ENCODE data around the gene EFCAB5.
"Not testable (repeated sequence)": the region's sequence is repeated elsewhere in the genome, so short reads cannot be mapped to it uniquely, and the experiment has no call there.

The EFCAB5 gene

DNA sequence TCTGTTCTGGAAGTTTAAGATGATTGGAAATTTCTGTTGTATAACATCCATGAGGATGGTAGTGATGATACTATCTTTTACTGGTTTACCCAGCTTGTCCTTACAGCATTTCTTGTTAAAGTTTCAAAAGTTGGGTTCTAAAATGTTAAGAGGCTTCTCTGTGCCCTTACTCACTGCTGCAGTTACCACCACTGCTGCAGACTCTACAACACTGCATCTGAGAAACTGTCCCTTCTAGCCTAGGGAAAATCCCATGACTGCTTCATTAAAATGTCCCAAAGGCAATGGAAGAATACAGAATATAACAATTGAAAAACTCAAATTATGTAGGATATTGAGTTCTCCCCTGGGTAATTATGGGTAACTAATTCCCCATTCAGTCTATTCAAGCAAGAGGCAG, 171.4 kb downstream of the EFCAB5 start:
- Histone ChIP-seq H3K4me3 (ENCODE audit: low read length) (no peak overlapping the region), H3K9me3 (replicated peaks; ENCODE audit: low read length) (no peaks in the 10 kb centered on the region), H3K4me1 (ENCODE audit: control insufficient read depth, insufficient read depth, low read length) (peaks cover 4% of the 10 kb centered on the region), H3K4me2 (ENCODE audit: low read length) (no peak overlapping the region), H3K9ac (ENCODE audit: low read depth, low read length) (no peak overlapping the region), H3K36me3 (ENCODE audit: insufficient read depth, low read length) (no peaks in the 10 kb centered on the region), H3K27me3 (ENCODE audit: control insufficient read depth, insufficient read depth, low read length) (no peaks in the 10 kb centered on the region)

- Histone ChIP-seq H3K4me1 (ENCODE audit: control insufficient read depth, insufficient read depth, low read length) (peaks cover 8% of the 10 kb centered on the region), H3K27me3 (ENCODE audit: control insufficient read depth, insufficient read depth, low read length) (no peaks in the 10 kb centered on the region), H3K4me3 (ENCODE audit: low read length) (no peak overlapping the region), H3K4me2 (ENCODE audit: low read length) (no peak overlapping the region), H3K36me3 (ENCODE audit: insufficient read depth, low read length) (no peaks in the 10 kb centered on the region), H3K9me3 (replicated peaks; ENCODE audit: low read length) (no peaks in the 10 kb centered on the region), H3K9ac (ENCODE audit: low read depth, low read length) (no peak overlapping the region)
These were observed 171.8 kb downstream of the EFCAB5 start for GRCh38 chr17:30113213-30113612.

GRCh38 chr17:30116345-30116660, 174.9 kb downstream of the EFCAB5 start:
- Histone ChIP-seq H3K36me3 (ENCODE audit: insufficient read depth, low read length) (peaks cover 14% of the 10 kb centered on the region), H3K4me3 (ENCODE audit: low read length) (peak overlapping the region; percentile 87), H3K4me1 (ENCODE audit: control insufficient read depth, insufficient read depth, low read length) (peaks cover 12% of the 10 kb centered on the region)

DNA sequence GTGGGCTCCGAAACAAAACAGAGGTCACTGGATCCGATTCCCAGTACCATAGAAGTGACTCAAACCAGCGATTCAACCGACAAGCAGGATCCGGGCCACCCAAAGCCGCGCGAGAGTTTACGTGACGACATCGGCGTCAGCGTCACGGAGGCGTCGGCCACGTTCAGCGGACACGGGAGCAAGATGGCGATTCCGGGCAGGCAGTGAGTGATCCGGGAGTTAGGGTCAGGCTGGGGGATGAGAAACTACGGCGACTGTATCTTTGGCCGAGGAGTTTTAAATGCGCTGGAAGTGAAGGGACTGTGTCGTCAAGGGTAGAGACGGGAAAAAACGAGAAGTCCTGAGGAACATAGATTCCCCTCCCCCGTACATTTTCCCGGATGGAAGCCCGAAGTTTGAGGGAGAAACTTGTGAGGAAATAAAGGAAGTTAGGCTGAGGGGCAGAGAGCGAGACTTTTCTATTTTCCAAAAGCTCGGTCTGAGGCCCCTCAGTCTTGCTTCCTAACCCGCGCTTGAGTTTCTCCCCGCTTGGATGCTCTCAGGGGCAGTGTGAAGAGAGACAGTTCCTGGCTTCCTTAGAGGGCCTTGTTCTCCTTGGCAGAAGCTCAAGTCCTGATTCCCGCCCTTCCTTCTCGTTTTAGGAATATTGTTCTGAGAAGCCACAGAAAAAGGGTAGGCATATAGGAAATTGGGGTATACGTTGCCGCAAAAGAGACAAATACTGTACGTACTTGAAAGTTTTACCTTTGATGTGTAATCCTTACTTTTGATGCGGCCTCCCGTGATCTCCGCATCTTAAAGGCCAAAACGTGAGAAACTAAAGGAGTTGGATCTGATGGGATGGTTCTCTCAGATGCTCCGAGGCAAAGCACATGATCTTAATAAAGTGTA, 175.5 kb downstream of the EFCAB5 start, which contains the start of gene NSRP1:
TSS of gene NSRP1 (plus strand) at position 156 of the 891 bp plus-strand sequence. CDS start at position 184, 28 bp downstream.
- Histone ChIP-seq H3K9me3 (replicated peaks; ENCODE audit: low read length) (no peaks in the 10 kb centered on the region), H3K4me2 (ENCODE audit: low read length) (peak within 1 kb of the TSS; percentile 89), H3K4me3 (ENCODE audit: low read length) (peak within 1 kb of the TSS; percentile 87), H3K27me3 (ENCODE audit: control insufficient read depth, insufficient read depth, low read length) (no peaks in the 10 kb centered on the region), H3K36me3 (ENCODE audit: insufficient read depth, low read length) (peaks cover 17% of the 10 kb centered on the region), H3K9ac (ENCODE audit: low read depth, low read length) (peak within 1 kb of the TSS; percentile 99), H3K4me1 (ENCODE audit: control insufficient read depth, insufficient read depth, low read length) (peaks cover 12% of the 10 kb centered on the region)

More at GRCh38 chr17:30116345-30116660, 174.9 kb downstream of the EFCAB5 start:
- Histone ChIP-seq H3K4me2 (ENCODE audit: low read length) (peak overlapping the region; percentile 89), H3K27me3 (ENCODE audit: control insufficient read depth, insufficient read depth, low read length) (no peaks in the 10 kb centered on the region), H3K9ac (ENCODE audit: low read depth, low read length) (peak overlapping the region; percentile 99), H3K9me3 (replicated peaks; ENCODE audit: low read length) (no peaks in the 10 kb centered on the region)

DNA sequence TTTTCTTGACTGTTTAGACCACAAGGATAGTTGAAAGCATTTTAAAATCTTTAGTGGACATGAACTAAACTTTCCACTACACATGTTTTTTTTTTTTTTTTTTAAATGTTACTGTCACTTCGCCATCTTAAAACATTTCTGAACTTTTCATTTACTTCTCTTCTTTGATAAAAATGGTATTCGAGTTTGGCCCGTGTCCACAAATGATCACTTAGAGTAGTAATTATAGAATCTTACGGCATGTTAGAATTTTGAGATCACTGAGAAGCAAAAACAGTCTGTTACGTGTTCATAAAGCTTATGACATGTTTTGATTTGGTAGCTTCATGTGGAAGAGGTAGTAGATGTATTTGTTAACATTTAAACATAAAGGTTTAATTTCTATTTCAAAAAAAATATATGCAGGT, 176.2 kb downstream of the EFCAB5 start:
- peak overlapping the region; percentile 87 for H3K4me3 ChIP-seq (ENCODE audit: low read length)
- peak overlapping the region; percentile 99 for H3K9ac ChIP-seq (ENCODE audit: low read depth, low read length)
- no peaks in the 10 kb centered on the region for H3K27me3 ChIP-seq (ENCODE audit: control insufficient read depth, insufficient read depth, low read length)
- no peaks in the 10 kb centered on the region for H3K9me3 ChIP-seq (replicated peaks; ENCODE audit: low read length)
- H3K36me3 ChIP-seq (ENCODE audit: insufficient read depth, low read length), result peaks cover 22% of the 10 kb centered on the region
- H3K4me2 ChIP-seq (ENCODE audit: low read length), result peak overlapping the region; percentile 89
- peaks cover 12% of the 10 kb centered on the region for H3K4me1 ChIP-seq (ENCODE audit: control insufficient read depth, insufficient read depth, low read length)

DNA sequence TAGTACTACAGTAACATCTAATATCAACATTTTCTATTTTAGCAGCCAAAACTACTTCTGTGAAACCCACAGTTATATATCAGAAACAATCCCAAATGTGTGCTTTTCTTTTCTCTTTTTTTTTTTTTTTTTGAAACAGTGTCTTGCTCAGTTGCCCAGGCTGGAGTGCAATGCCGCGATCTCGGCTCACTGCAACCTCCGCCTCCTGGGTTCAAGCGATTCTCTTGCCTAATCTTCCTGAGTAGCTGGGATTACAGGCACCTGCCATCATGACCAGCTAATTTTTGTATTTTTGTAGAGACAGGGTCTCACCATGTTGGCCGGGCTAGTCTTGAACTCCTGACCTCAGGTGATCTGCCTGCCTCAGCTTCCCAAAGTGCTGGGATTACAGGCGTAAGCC, 177.2 kb downstream of the EFCAB5 start:
- H3K27me3 ChIP-seq (ENCODE audit: control insufficient read depth, insufficient read depth, low read length); H3K9me3 ChIP-seq (replicated peaks; ENCODE audit: low read length); H3K9ac ChIP-seq (ENCODE audit: low read depth, low read length): not testable (repeated sequence)
- Histone ChIP-seq H3K36me3 (ENCODE audit: insufficient read depth, low read length) (peaks cover 23% of the 10 kb centered on the region), H3K4me2 (ENCODE audit: low read length) (peak overlapping the region; percentile 89), H3K4me1 (ENCODE audit: control insufficient read depth, insufficient read depth, low read length) (peaks cover 10% of the 10 kb centered on the region), H3K4me3 (ENCODE audit: low read length) (peak overlapping the region; percentile 87)

- H3K4me3 ChIP-seq (ENCODE audit: low read length), result no peak overlapping the region
- H3K36me3 ChIP-seq (ENCODE audit: insufficient read depth, low read length), result peaks cover 47% of the 10 kb centered on the region
- no peak overlapping the region for H3K9ac ChIP-seq (ENCODE audit: low read depth, low read length)
- H3K27me3 ChIP-seq (ENCODE audit: control insufficient read depth, insufficient read depth, low read length), result no peaks in the 10 kb centered on the region
- H3K4me1 ChIP-seq (ENCODE audit: control insufficient read depth, insufficient read depth, low read length), result no peaks in the 10 kb centered on the region
- H3K4me2 ChIP-seq (ENCODE audit: low read length), result no peak overlapping the region
- H3K9me3 ChIP-seq (replicated peaks; ENCODE audit: low read length), result no peaks in the 10 kb centered on the region
These were observed 182.9 kb downstream of the EFCAB5 start for GRCh38 chr17:30124273-30124796.

GRCh38 chr17:30130121-30130520, 188.7 kb downstream of the EFCAB5 start:
- H3K9me3 ChIP-seq (replicated peaks; ENCODE audit: low read length), result no peaks in the 10 kb centered on the region
- peaks cover 60% of the 10 kb centered on the region for H3K36me3 ChIP-seq (ENCODE audit: insufficient read depth, low read length)
- no peak overlapping the region for H3K9ac ChIP-seq (ENCODE audit: low read depth, low read length)
- no peaks in the 10 kb centered on the region for H3K27me3 ChIP-seq (ENCODE audit: control insufficient read depth, insufficient read depth, low read length)
- H3K4me3 ChIP-seq (ENCODE audit: low read length), result no peak overlapping the region
- no peaks in the 10 kb centered on the region for H3K4me1 ChIP-seq (ENCODE audit: control insufficient read depth, insufficient read depth, low read length)
- no peak overlapping the region for H3K4me2 ChIP-seq (ENCODE audit: low read length)

- Histone ChIP-seq H3K4me1 (ENCODE audit: control insufficient read depth, insufficient read depth, low read length) (no peaks in the 10 kb centered on the region), H3K9ac (ENCODE audit: low read depth, low read length) (no peak overlapping the region), H3K4me3 (ENCODE audit: low read length) (no peak overlapping the region), H3K4me2 (ENCODE audit: low read length) (no peak overlapping the region), H3K36me3 (ENCODE audit: insufficient read depth, low read length) (peaks cover 60% of the 10 kb centered on the region), H3K9me3 (replicated peaks; ENCODE audit: low read length) (no peaks in the 10 kb centered on the region), H3K27me3 (ENCODE audit: control insufficient read depth, insufficient read depth, low read length) (no peaks in the 10 kb centered on the region)
These were observed 191.2 kb downstream of the EFCAB5 start for GRCh38 chr17:30132615-30133014.

DNA sequence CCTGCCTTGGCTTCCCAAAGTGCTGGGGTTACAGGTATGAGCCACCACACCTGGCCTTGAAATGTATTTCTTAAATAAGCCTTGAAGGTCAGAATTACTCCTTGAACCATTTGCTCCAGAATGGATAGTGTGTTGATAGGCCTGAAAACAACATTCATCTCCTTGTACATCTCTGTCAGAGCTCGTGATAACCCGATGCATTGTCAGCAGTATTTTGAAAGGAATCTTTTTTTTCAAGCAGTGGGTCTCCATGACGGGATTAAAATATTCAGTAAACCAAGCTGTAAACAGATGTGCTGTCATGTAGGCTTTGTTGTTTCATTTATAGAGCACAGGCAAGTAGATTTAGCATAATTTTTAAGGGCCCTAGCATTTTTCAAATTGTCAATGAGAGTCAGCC, 191.8 kb downstream of the EFCAB5 start:
- Histone ChIP-seq H3K4me3 (ENCODE audit: low read length) (no peak overlapping the region), H3K4me1 (ENCODE audit: control insufficient read depth, insufficient read depth, low read length) (no peaks in the 10 kb centered on the region), H3K9ac (ENCODE audit: low read depth, low read length) (no peak overlapping the region), H3K9me3 (replicated peaks; ENCODE audit: low read length) (no peaks in the 10 kb centered on the region), H3K4me2 (ENCODE audit: low read length) (no peak overlapping the region), H3K27me3 (ENCODE audit: control insufficient read depth, insufficient read depth, low read length) (no peaks in the 10 kb centered on the region), H3K36me3 (ENCODE audit: insufficient read depth, low read length) (peaks cover 59% of the 10 kb centered on the region)

GRCh38 chr17:30134551-30134950, 193.1 kb downstream of the EFCAB5 start:
- H3K4me2 ChIP-seq (ENCODE audit: low read length), result no peak overlapping the region
- H3K9ac ChIP-seq (ENCODE audit: low read depth, low read length), result no peak overlapping the region
- H3K36me3 ChIP-seq (ENCODE audit: insufficient read depth, low read length), result peaks cover 50% of the 10 kb centered on the region
- H3K4me1 ChIP-seq (ENCODE audit: control insufficient read depth, insufficient read depth, low read length), result no peaks in the 10 kb centered on the region
- no peaks in the 10 kb centered on the region for H3K27me3 ChIP-seq (ENCODE audit: control insufficient read depth, insufficient read depth, low read length)
- H3K9me3 ChIP-seq (replicated peaks; ENCODE audit: low read length), result no peaks in the 10 kb centered on the region
- no peak overlapping the region for H3K4me3 ChIP-seq (ENCODE audit: low read length)

GRCh38 chr17:30137158-30137557, 195.7 kb downstream of the EFCAB5 start:
- H3K4me2 ChIP-seq (ENCODE audit: low read length), result no peak overlapping the region
- no peaks in the 10 kb centered on the region for H3K4me1 ChIP-seq (ENCODE audit: control insufficient read depth, insufficient read depth, low read length)
- no peaks in the 10 kb centered on the region for H3K9me3 ChIP-seq (replicated peaks; ENCODE audit: low read length)
- H3K9ac ChIP-seq (ENCODE audit: low read depth, low read length), result no peak overlapping the region
- no peak overlapping the region for H3K4me3 ChIP-seq (ENCODE audit: low read length)
- H3K36me3 ChIP-seq (ENCODE audit: insufficient read depth, low read length), result peaks cover 36% of the 10 kb centered on the region
- H3K27me3 ChIP-seq (ENCODE audit: control insufficient read depth, insufficient read depth, low read length), result no peaks in the 10 kb centered on the region
